PFSK-1 (cell line): Measurements from ENCODE around the gene RMI2.

ENCODE experiments used
- FOXP2 ChIP-seq: optimal IDR thresholded peaks from 2 replicates; pipeline ENCODE3; 2011; ENCODE audit warnings: borderline replicate concordance, control low read depth, inconsistent platforms; ENCODE audit not compliant: insufficient read depth; ENCODE audit errors: extremely low read length, extremely low read depth
- POLR2AphosphoS5 ChIP-seq: IDR thresholded peaks from 2 replicates; pipeline ENCODE4 v1.6.1; 2012; ENCODE audit warnings: low read depth, mild to moderate bottlenecking, control low read depth, low read length, moderate library complexity
- SIN3A ChIP-seq: IDR thresholded peaks from 2 replicates; pipeline ENCODE4 v1.6.1; 2012; ENCODE audit warnings: mild to moderate bottlenecking, low read length, moderate library complexity, borderline replicate concordance; ENCODE audit not compliant: insufficient read depth
- TAF1 ChIP-seq: IDR thresholded peaks from 2 replicates; pipeline ENCODE4 v1.6.1; 2012; ENCODE audit warnings: low read length, control low read depth, borderline replicate concordance; ENCODE audit not compliant: insufficient read depth
- TF ChIP-seq, protein P1 (sequence below), 2 experiments: IDR thresholded peaks; 2 replicates each; pipeline versions ENCODE4 v1.6.1 to v1.8.0; 2011 to 2012; ENCODE audit warnings: low read depth in 2 of 2, low read length in 2 of 2, control low read depth in 1 of 2, inconsistent platforms in 1 of 2, mild to moderate bottlenecking in 1 of 2, moderate library complexity in 1 of 2; ENCODE audit not compliant: insufficient read depth in 1 of 2

The RMI2 gene

GRCh38 chr16:11392041-11392581 lies 46.9 kb downstream of the RMI2 start:
- TF ChIP-seq SIN3A: no peak

- TF ChIP-seq FOXP2 (no peak), TAF1 (no peak), POLR2AphosphoS5 (no peak), SIN3A (no peak)
- TF ChIP-seq, protein P1, sequence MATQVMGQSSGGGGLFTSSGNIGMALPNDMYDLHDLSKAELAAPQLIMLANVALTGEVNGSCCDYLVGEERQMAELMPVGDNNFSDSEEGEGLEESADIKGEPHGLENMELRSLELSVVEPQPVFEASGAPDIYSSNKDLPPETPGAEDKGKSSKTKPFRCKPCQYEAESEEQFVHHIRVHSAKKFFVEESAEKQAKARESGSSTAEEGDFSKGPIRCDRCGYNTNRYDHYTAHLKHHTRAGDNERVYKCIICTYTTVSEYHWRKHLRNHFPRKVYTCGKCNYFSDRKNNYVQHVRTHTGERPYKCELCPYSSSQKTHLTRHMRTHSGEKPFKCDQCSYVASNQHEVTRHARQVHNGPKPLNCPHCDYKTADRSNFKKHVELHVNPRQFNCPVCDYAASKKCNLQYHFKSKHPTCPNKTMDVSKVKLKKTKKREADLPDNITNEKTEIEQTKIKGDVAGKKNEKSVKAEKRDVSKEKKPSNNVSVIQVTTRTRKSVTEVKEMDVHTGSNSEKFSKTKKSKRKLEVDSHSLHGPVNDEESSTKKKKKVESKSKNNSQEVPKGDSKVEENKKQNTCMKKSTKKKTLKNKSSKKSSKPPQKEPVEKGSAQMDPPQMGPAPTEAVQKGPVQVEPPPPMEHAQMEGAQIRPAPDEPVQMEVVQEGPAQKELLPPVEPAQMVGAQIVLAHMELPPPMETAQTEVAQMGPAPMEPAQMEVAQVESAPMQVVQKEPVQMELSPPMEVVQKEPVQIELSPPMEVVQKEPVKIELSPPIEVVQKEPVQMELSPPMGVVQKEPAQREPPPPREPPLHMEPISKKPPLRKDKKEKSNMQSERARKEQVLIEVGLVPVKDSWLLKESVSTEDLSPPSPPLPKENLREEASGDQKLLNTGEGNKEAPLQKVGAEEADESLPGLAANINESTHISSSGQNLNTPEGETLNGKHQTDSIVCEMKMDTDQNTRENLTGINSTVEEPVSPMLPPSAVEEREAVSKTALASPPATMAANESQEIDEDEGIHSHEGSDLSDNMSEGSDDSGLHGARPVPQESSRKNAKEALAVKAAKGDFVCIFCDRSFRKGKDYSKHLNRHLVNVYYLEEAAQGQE (IDR thresholded peaks at IDR 0.05; ENCODE audit: insufficient read depth in 1 of 2, low read depth in 2 of 2, low read length in 2 of 2): no peak
Measured at GRCh38 chr16:11393366-11393765, 48.1 kb downstream of the RMI2 start.

GRCh38 chr16:11393861-11394592 lies 48.8 kb downstream of the RMI2 start:
- TF ChIP-seq SIN3A: no peak
- no peak for TF ChIP-seq TAF1
- no peak for TF ChIP-seq FOXP2
- TF ChIP-seq, protein P1 (IDR thresholded peaks at IDR 0.05; ENCODE audit: insufficient read depth in 1 of 2, low read depth in 2 of 2, low read length in 2 of 2): no peak
- no peak for TF ChIP-seq POLR2AphosphoS5

- no peak for TF ChIP-seq POLR2AphosphoS5
- TF ChIP-seq SIN3A: no peak
- TF ChIP-seq FOXP2: no peak
- no peak for TF ChIP-seq TAF1
- TF ChIP-seq, protein P1 (IDR thresholded peaks at IDR 0.05; ENCODE audit: insufficient read depth in 1 of 2, low read depth in 2 of 2, low read length in 2 of 2): no peak
Measured at GRCh38 chr16:11394593-11394960, 49.3 kb downstream of the RMI2 start.

DNA sequence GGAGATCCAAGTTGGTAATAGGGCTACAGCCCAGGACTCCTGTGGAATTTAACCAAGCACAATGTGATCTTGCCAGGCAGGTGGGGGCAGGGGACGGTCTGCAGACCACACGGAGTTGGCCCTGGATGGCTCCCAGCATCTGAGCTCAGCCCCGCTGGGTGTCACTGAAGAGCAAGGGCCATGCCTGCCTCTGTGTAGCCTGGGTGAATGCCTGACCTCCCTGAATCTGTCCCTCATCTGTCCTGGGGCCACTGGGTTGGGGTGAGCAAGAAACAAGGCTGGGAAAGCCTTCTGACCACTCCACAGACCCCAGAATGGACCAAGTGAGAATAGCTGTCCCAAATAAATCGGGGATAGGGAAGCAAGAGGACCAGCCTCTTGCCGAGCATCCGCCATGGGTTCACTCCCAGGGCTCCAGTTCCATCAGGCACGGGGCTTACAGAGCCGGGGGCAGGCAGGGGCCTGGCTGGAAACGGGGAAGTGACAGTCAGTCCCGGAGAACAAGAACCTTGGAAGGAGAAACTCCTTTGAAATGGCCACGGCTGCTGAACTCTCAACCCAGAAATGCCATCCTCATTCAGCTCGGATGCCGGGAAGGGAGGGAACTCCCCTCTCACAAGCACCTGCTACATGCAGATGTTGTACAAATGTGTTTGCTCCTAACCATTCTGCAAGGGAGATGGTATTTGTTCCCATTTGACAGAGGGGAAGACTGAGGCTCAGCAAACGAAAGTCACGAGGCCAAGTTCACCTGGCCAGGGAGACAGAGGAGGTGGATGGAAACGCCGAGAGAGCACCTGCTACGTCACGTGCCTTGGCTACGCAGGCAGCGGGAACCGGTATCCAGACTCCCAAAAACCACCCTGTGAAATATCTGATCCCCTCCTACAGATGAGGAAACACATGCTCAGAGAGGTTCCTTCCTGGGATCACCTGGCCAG lies 50.0 kb downstream of the RMI2 start:
- TF ChIP-seq POLR2AphosphoS5 (no peak), SIN3A (no peak), FOXP2 (no peak), TAF1 (no peak)
- TF ChIP-seq, protein P1 (IDR thresholded peaks at IDR 0.05; ENCODE audit: insufficient read depth in 1 of 2, low read depth in 2 of 2, low read length in 2 of 2): no peak
